Keratinocyte (primary cell): ENCODE measurements around the gene HMGXB3.

Source experiments
- CTCF ChIP-seq, 3 experiments: IDR thresholded peaks in 1 of 3; conservative IDR thresholded peaks in 1 of 3; optimal IDR thresholded peaks in 1 of 3; 2 replicates in 2 of 3; 3 replicates in 1 of 3; pipeline versions ENCODE3 to v1.5.1; 2011; ENCODE audit warnings: low read length in 3 of 3, mild to moderate bottlenecking in 3 of 3, moderate library complexity in 2 of 3, control low read depth in 1 of 3, inconsistent platforms in 1 of 3; ENCODE audit not compliant: insufficient read depth in 2 of 3; ENCODE audit errors: extremely low read depth in 1 of 3
- EZH2 ChIP-seq: IDR thresholded peaks from one replicate; pipeline ENCODE4 v1.6.1; 2012; ENCODE audit warnings: inconsistent platforms, mild to moderate bottlenecking, low read length, moderate library complexity

GRCh38 chr5:150085950-150086715, 85.6 kb downstream of the HMGXB3 start, which contains the start of gene CSF1R:
- no peak for TF ChIP-seq CTCF (optimal IDR thresholded peaks at IDR 0.05 in 1 of 3, IDR thresholded peaks at IDR 0.05 in 1 of 3, conservative IDR thresholded peaks at IDR 0.05 in 1 of 3; ENCODE audit: extremely low read depth in 1 of 3, insufficient read depth in 2 of 3, low read length in 3 of 3)
- TF ChIP-seq EZH2: no peak
